AG04449 (cell line): Measurements from ENCODE around the gene HSP90AA1.
A peak's percentile ranks its signal among the peaks of the same experiment; 100 is the strongest.

Experiments used
- CTCF ChIA-PET: fragments of 350-600 bp; formaldehyde crosslinking; extraction: SDS; loops from one replicate; lab custom pipeline; 2021; ENCODE audit warnings: antibody characterized with exemption; lab: Yijun Ruan, JAX
- POLR2A ChIA-PET: fragments of 400-600, 350-600 bp; formaldehyde crosslinking; extraction: SDS; loops from one replicate; lab custom pipeline; 2020; ENCODE audit warnings: antibody characterized with exemption, inconsistent platforms; lab: Yijun Ruan, JAX
- DNase-seq: peaks from one replicate; pipeline ENCODE4 v3.0.0-alpha.2; 2010; ENCODE audit warnings: low read depth, low spot score
- H3K4me3 ChIP-seq: 2 replicates; pipeline ENCODE4 v1.5.1; 2011; ENCODE audit warnings: low read depth, mild to moderate bottlenecking, control low read depth, low read length
- TF ChIP-seq, protein P1 (sequence below): IDR thresholded peaks from one replicate; pipeline ENCODE4 v1.5.1; 2011; ENCODE audit warnings: mild to moderate bottlenecking, moderate library complexity, low read length, control low read depth, inconsistent platforms; ENCODE audit not compliant: insufficient read depth; ENCODE audit errors: missing control alignments

Gene HSP90AA1

DNA sequence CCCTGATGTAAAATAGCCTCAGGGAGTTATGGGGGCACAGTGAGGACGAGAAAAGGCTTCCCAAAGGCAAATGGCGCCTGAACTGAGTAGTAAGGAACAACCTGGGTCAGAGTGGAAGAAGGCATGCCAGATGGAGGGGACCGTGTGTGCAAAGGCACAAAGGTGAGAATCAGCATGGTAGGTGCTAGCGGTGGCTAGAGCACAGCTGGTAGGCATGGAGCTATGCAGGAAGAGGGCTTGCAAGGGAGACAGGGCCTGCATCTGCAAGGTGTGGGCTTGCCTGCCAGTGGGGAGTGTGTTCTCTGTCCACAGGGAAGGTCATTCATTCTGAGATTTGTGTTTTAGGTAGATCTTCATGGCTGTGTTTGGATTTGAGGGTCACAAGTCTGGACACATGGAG, 18.5 kb upstream of the HSP90AA1 start:
- DNase-seq: no peak
- POLR2A ChIA-PET: interaction anchor here (0.6 kb wide), 1 partner anchor 237 kb away, joined by 3 read pairs; no protein-coding TSS in a partner anchor
- TF ChIP-seq, protein P1, sequence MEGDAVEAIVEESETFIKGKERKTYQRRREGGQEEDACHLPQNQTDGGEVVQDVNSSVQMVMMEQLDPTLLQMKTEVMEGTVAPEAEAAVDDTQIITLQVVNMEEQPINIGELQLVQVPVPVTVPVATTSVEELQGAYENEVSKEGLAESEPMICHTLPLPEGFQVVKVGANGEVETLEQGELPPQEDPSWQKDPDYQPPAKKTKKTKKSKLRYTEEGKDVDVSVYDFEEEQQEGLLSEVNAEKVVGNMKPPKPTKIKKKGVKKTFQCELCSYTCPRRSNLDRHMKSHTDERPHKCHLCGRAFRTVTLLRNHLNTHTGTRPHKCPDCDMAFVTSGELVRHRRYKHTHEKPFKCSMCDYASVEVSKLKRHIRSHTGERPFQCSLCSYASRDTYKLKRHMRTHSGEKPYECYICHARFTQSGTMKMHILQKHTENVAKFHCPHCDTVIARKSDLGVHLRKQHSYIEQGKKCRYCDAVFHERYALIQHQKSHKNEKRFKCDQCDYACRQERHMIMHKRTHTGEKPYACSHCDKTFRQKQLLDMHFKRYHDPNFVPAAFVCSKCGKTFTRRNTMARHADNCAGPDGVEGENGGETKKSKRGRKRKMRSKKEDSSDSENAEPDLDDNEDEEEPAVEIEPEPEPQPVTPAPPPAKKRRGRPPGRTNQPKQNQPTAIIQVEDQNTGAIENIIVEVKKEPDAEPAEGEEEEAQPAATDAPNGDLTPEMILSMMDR: no peak
- CTCF ChIA-PET: interaction anchor here (0.9 to 3.1 kb wide), 3 partner anchors 9 to 144 kb away, joined by 3 to 25 read pairs (median 4); no protein-coding TSS in a partner anchor
- no peak overlapping the region for H3K4me3 ChIP-seq

DNA sequence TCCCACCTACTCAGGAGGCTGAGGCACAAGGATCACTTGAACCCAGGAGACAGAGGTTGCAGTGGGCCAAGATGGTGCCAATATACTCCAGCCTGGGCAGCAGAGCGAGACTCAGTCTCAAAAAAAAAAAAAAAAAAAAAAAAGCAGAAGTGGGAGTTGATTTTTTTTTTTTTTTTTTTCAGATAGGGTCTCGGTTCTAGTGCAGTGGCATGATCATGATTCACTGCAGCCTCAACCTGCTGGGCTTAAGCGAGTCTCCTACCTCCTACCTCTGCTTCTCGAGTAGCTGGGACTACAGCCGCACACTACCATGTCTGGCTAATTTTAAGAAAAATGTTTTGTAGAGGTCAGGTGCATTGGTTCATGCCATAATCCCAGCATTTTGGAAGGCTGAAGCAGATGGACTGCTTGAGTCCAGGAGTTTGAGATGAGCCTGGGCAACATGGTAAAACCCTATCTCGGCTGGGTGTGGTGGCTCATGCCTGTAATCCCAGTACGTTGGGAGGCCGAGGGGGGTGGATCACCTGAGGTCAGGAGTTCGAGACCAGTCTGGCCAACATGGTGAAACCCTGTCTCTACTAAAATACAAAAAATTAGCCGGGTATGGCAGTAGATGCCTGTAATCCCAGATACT, 16.3 kb upstream of the HSP90AA1 start:
- TF ChIP-seq, protein P1: no peak
- ChIA-PET POLR2A (no interaction called here), CTCF (interaction anchor here (0.9 to 1.8 kb wide), 3 partner anchors 11 to 212 kb away, joined by 3 to 6 read pairs (median 4); no protein-coding TSS in a partner anchor)
- no peak overlapping the region for H3K4me3 ChIP-seq
- DNase-seq: no peak

DNA sequence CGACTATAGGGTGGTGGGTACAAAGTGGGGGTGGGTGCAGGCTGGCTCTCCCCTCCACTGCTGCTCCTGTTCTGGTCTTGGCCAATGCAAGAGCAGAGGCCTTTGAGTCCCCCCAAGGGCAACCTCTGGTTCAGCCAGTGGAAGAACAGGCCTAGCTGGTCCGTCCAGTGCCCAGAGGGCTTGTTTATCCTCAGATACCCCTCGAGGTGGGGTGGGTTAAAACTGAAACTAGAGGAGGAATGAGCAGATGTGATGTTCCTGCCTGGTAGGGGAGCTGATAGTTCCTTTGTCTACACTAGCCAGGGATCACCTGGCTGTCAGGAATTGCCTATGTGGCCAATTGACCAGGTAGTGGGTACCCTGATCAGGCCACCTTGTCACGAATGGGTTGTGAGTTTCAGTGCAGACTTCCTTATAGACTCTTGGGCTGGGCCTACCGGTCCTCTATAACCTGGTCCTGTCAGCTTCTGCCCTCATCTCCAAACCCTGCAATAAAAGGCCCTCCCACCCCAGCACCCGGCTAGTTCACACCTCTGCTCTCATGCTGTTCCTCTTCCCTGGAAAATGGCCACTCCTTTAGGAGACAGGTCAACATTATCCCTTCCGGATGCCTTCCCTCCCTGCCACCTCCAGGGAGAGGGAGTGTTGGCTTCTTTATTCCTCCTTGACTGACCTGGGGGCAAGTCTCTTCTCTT, 10.7 kb upstream of the HSP90AA1 start:
- no peak overlapping the region for H3K4me3 ChIP-seq
- TF ChIP-seq, protein P1: no peak
- no peak for DNase-seq
- CTCF ChIA-PET: interaction anchor here (0.6 to 7.1 kb wide), 29 partner anchors 8 to 426 kb away, joined by 3 to 119 read pairs (median 7); partner anchors contain the start of gene DYNC1H1
- POLR2A ChIA-PET: no interaction called here

DNA sequence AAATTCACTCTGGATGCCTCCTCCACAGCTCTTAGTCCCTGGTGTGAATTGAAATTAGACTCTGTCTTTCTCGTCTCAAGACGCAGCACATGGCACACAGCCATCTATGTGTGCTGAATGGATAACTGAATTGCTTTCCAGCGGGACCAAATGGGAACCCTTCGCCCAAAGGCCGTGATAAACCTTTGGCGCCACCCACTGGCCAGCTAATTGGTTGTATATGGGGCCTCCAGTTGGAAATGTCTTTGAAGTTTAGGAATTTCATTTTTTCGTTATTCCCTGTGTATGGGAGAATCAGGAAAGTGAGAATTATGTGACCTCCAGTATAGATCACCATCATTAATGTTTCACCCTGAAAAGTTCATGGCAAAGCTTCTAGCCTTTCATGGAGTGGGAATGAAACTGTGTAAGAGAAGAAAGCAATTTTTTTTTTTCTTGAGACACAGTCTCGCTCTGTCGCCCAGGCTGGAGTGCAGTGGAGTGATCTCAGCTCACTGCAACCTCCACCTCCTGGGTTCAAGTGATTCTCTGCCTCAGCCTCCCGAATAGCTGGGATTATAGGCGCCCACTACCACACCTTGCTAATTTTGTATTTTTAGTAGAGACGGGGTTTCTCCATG, 9.8 kb upstream of the HSP90AA1 start:
- no peak overlapping the region; the same call in 1 of the 2 replicates for H3K4me3 ChIP-seq
- POLR2A ChIA-PET: interaction anchor here (0.5 to 1.2 kb wide), 2 partner anchors 37 to 218 kb away, joined by 3 read pairs; no protein-coding TSS in a partner anchor
- TF ChIP-seq, protein P1: peak; percentile 76
- DNase-seq: no peak
- CTCF ChIA-PET: interaction anchor here (0.8 to 7.1 kb wide), 51 partner anchors 8 to 397 kb away, joined by 3 to 119 read pairs (median 4); partner anchors contain the start of gene DYNC1H1

DNA sequence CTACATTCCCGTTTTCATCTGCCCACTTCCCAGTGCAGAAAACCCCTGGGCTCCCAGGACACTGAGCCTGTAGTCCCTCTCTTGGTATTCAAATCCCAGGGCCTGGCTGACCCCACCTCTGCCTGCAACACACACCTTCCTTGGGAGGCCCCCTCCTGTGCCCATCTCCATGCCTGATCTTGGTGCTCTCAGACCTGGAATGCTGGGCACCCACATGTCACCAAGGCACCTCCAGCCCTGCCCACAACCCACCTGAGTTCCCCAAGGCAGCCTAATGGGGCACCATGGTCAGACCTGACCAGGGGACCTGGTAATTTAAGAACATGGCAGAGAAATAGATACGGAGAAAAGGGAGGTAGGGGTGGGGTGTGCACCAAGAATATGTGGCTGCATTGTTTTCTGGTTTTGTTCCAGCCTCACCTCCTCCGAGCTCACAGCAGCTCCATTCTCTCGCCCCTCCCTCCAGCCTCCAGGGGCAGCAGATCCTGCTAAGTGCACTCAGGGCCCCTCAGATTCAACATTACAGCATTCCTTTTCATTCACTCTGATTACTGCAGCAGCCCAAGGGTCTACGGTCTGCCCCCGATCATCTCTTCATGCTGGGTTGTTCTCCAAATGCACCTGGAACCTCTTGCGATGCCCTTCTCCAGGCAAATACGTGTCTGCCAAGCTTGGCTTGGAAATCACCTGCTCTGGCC, 9.2 kb upstream of the HSP90AA1 start:
- no peak for DNase-seq
- H3K4me3 ChIP-seq: no peak overlapping the region; the same call in 1 of the 2 replicates
- TF ChIP-seq, protein P1: peak; percentile 19
- ChIA-PET POLR2A (interaction anchor here (1.2 kb wide), 1 partner anchor 218 kb away, joined by 3 read pairs; no protein-coding TSS in a partner anchor), CTCF (interaction anchor here (0.7 to 7.1 kb wide), 47 partner anchors 8 to 396 kb away, joined by 3 to 119 read pairs (median 4); partner anchors contain the start of gene DYNC1H1)
